HG03558 (cell line): Measurements from ENCODE around the gene CAMTA1.

Source experiments
- ATAC-seq: cut with Tn5 transposase; IDR thresholded peaks from one replicate; pipeline ENCODE4 v1.9.1; 2021; ENCODE audit warnings: moderate number of reproducible peaks; ENCODE audit not compliant: unreplicated experiment; ENCODE audit errors: extremely low read depth

The CAMTA1 gene

GRCh38 chr1:7256526-7256925 lies 471.3 kb downstream of the CAMTA1 start:
- no peak for ATAC-seq

- ATAC-seq, result no peak
These were observed 472.0 kb downstream of the CAMTA1 start for GRCh38 chr1:7257225-7257624.

GRCh38 chr1:7258589-7259135 lies 473.4 kb downstream of the CAMTA1 start:
- no peak for ATAC-seq

GRCh38 chr1:7259955-7260354 lies 474.7 kb downstream of the CAMTA1 start:
- ATAC-seq, result no peak

- ATAC-seq, result no peak
These were observed 476.2 kb downstream of the CAMTA1 start for GRCh38 chr1:7261490-7261889.

- ATAC-seq, result no peak
These were observed 477.4 kb downstream of the CAMTA1 start for GRCh38 chr1:7262611-7263010.

- no peak for ATAC-seq
These were observed 478.0 kb downstream of the CAMTA1 start for GRCh38 chr1:7263021-7263960.

- no peak for ATAC-seq
These were observed 478.8 kb downstream of the CAMTA1 start for GRCh38 chr1:7264101-7264500.

GRCh38 chr1:7265771-7266371 lies 480.6 kb downstream of the CAMTA1 start:
- ATAC-seq, result no peak

GRCh38 chr1:7266561-7266960 lies 481.3 kb downstream of the CAMTA1 start:
- ATAC-seq, result no peak

- no peak for ATAC-seq
These were observed 482.2 kb downstream of the CAMTA1 start for GRCh38 chr1:7267493-7267892.

- no peak for ATAC-seq
These were observed 483.7 kb downstream of the CAMTA1 start for GRCh38 chr1:7268983-7269382.

- ATAC-seq, result no peak
These were observed 484.3 kb downstream of the CAMTA1 start for GRCh38 chr1:7269525-7269924.

GRCh38 chr1:7274256-7274655 lies 489.0 kb downstream of the CAMTA1 start:
- no peak for ATAC-seq

GRCh38 chr1:7278045-7278444 lies 492.8 kb downstream of the CAMTA1 start:
- no peak for ATAC-seq

GRCh38 chr1:7278827-7279765 lies 493.8 kb downstream of the CAMTA1 start:
- ATAC-seq, result no peak

- ATAC-seq, result no peak
These were observed 494.5 kb downstream of the CAMTA1 start for GRCh38 chr1:7279769-7280168.

GRCh38 chr1:7280347-7280960 lies 495.2 kb downstream of the CAMTA1 start:
- ATAC-seq, result no peak

- ATAC-seq, result no peak
These were observed 496.6 kb downstream of the CAMTA1 start for GRCh38 chr1:7281821-7282220.
